Ishikawa (cell line): Measurements from ENCODE around the gene SLC6A13.

Experiments
- CEBPB ChIP-seq: IDR thresholded peaks from 2 replicates; pipeline ENCODE4 v1.6.1; 2012
- CREB1 ChIP-seq: IDR thresholded peaks from 2 replicates; pipeline ENCODE4 v1.6.1; 2012; ENCODE audit warnings: low read depth
- EGR1 ChIP-seq: IDR thresholded peaks from 2 replicates; pipeline ENCODE4 v1.6.1; 2012
- EP300 ChIP-seq: IDR thresholded peaks from 2 replicates; pipeline ENCODE4 v1.6.1; 2012; ENCODE audit warnings: borderline replicate concordance
- FOXM1 ChIP-seq: IDR thresholded peaks from 2 replicates; pipeline ENCODE4 v1.6.1; 2012; ENCODE audit warnings: low read depth, borderline replicate concordance
- MAX ChIP-seq: IDR thresholded peaks from 2 replicates; pipeline ENCODE4 v1.6.1; 2012
- NFIC ChIP-seq: IDR thresholded peaks from 2 replicates; pipeline ENCODE4 v1.6.1; 2012
- RAD21 ChIP-seq: IDR thresholded peaks from 2 replicates; pipeline ENCODE4 v1.6.1; 2012; ENCODE audit warnings: low read depth
- REST ChIP-seq: IDR thresholded peaks from 2 replicates; pipeline ENCODE4 v1.6.1; 2012; ENCODE audit warnings: low read depth, mild to moderate bottlenecking
- TAF1 ChIP-seq: IDR thresholded peaks from 2 replicates; pipeline ENCODE4 v1.6.1; 2012; ENCODE audit warnings: low read depth, mild to moderate bottlenecking
- TCF12 ChIP-seq: IDR thresholded peaks from 2 replicates; pipeline ENCODE4 v1.6.1; 2012; ENCODE audit warnings: low read depth
- TEAD4 ChIP-seq: IDR thresholded peaks from 2 replicates; pipeline ENCODE4 v1.6.1; 2012
- USF1 ChIP-seq: IDR thresholded peaks from 2 replicates; pipeline ENCODE4 v1.6.1; 2012
- YY1 ChIP-seq: IDR thresholded peaks from 2 replicates; pipeline ENCODE4 v1.6.1; 2012; ENCODE audit warnings: low read depth
- ZBTB7A ChIP-seq: IDR thresholded peaks from 2 replicates; pipeline ENCODE4 v1.6.1; 2012; ENCODE audit warnings: low read depth

Gene SLC6A13

GRCh38 chr12:177980-178828 is 84.4 kb downstream of the SLC6A13 start:
- TF ChIP-seq CEBPB (no peak), TAF1 (no peak), REST (no peak), RAD21 (no peak), TEAD4 (no peak), TCF12 (no peak), YY1 (no peak), EP300 (no peak), EGR1 (no peak), FOXM1 (no peak), ZBTB7A (no peak), NFIC (no peak), USF1 (no peak), CREB1 (no peak)

GRCh38 chr12:177336-177979 is 85.2 kb downstream of the SLC6A13 start:
- TF ChIP-seq MAX (no peak), CEBPB (no peak), TAF1 (no peak), YY1 (no peak), USF1 (no peak), TEAD4 (no peak), EP300 (no peak), CREB1 (no peak), RAD21 (no peak), REST (no peak), NFIC (no peak), FOXM1 (no peak), ZBTB7A (no peak), EGR1 (no peak), TCF12 (no peak)

GRCh38 chr12:176321-177181 is 86.1 kb downstream of the SLC6A13 start:
- TF ChIP-seq CREB1 (peak; percentile 25; the same call in 1 of the 2 replicates), EGR1 (no peak)

GRCh38 chr12:175759-176158 is 86.9 kb downstream of the SLC6A13 start:
- TF ChIP-seq EGR1 (no peak), TCF12 (no peak)

- TF ChIP-seq USF1 (no peak), MAX (peak; percentile 82), CEBPB (no peak), TAF1 (no peak), FOXM1 (no peak), ZBTB7A (peak; percentile 79), EGR1 (no peak), NFIC (peak; percentile 55), REST (no peak)
These were observed 87.4 kb downstream of the SLC6A13 start for GRCh38 chr12:175250-175649.
